ENCODE results near the gene BMERB1. TPM values are rescaled to one million over a fixed set of nuclear protein-coding genes. Genes with fewer than 3 reads are reported as not detected.
"Not testable (repeated sequence)": the region's sequence is repeated elsewhere in the genome, so short reads cannot be mapped to it uniquely, and the experiment has no call there.

BMERB1 gene
- total RNA-seq, 1 donor from 2014 or later = 45.4 TPM

GRCh38 chr16:15566095-15566494 is 131.7 kb downstream of the BMERB1 start:
- TF ChIP-seq, protein P1, sequence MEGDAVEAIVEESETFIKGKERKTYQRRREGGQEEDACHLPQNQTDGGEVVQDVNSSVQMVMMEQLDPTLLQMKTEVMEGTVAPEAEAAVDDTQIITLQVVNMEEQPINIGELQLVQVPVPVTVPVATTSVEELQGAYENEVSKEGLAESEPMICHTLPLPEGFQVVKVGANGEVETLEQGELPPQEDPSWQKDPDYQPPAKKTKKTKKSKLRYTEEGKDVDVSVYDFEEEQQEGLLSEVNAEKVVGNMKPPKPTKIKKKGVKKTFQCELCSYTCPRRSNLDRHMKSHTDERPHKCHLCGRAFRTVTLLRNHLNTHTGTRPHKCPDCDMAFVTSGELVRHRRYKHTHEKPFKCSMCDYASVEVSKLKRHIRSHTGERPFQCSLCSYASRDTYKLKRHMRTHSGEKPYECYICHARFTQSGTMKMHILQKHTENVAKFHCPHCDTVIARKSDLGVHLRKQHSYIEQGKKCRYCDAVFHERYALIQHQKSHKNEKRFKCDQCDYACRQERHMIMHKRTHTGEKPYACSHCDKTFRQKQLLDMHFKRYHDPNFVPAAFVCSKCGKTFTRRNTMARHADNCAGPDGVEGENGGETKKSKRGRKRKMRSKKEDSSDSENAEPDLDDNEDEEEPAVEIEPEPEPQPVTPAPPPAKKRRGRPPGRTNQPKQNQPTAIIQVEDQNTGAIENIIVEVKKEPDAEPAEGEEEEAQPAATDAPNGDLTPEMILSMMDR (IDR thresholded peaks at IDR 0.05) = no peak
- H3K36me3 ChIP-seq = peaks cover 7 to 25% of the 10 kb centered on the region in 2 donors

DNA sequence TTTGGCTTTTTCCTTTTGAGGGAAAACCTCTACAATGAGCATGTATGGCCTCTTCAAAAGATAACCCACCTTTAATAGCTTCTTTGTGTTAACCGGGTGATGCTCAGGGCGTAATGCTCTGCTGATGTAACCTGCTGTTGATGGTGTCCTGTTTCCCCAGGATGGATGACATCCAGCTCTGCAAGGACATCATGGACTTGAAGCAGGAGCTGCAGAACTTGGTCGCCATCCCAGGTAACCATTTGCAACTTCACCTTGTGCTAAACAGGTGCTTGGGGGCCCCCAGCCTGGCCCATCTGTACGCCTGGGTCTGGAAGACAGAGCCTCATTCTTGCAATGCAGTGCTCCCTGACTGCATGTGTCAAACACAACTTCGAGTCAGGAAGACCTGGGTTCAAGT is 133.4 kb downstream of the BMERB1 start:
- Histone ChIP-seq H3K27me3 (no peaks in the 10 kb centered on the region), H3K4me3 (no peak overlapping the region), H3K9me3 (no peaks in the 10 kb centered on the region), H3K4me1 (no peaks in the 10 kb centered on the region), H3K36me3 (peaks cover 7 to 25% of the 10 kb centered on the region in 2 donors), H3K27ac (no peak overlapping the region)
- intact Hi-C loops (cut with DNase I) = no loop called here
- DNase-seq (ENCODE audit: low spot score in 2 of 2) = no peak
- TF ChIP-seq, protein P1 (IDR thresholded peaks at IDR 0.05) = no peak

More at GRCh38 chr16:15566095-15566494, 131.7 kb downstream of the BMERB1 start:
- Histone ChIP-seq H3K9me3 (no peaks in the 10 kb centered on the region), H3K4me1 (no peaks in the 10 kb centered on the region), H3K27ac (no peak overlapping the region), H3K27me3 (no peaks in the 10 kb centered on the region), H3K4me3 (no peak overlapping the region)
- no peak for DNase-seq (ENCODE audit: low spot score in 2 of 2)
- intact Hi-C loops (cut with DNase I) = no loop called here

DNA sequence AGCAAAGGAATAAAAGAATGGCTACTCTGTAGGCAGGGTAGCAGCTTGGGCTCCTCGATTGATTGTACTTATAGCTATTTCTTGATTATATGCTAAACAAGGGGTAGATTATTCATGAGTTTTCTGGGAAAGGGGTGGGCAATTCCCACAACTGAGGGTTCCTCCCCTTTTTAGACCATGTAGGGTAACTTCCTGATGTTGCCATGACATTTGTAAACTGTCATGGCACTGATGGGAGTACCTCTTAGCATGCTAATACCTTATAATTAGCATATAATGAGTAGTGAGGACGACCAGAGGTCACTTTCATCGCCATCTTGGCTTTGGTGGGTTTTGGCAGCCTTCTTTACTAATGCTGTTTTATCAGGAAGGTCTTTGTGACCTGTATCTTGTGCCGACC is 136.3 kb downstream of the BMERB1 start:
- H3K27me3 ChIP-seq; H3K9me3 ChIP-seq; DNase-seq (ENCODE audit: low spot score in 2 of 2); H3K4me3 ChIP-seq; intact Hi-C loops (cut with DNase I); H3K27ac ChIP-seq; H3K4me1 ChIP-seq: not testable (repeated sequence)
- H3K36me3 ChIP-seq = peaks cover 7 to 25% of the 10 kb centered on the region in 2 donors

- no peaks in the 10 kb centered on the region for H3K9me3 ChIP-seq
- H3K4me3 ChIP-seq = no peak overlapping the region
- H3K36me3 ChIP-seq = peaks cover 7 to 25% of the 10 kb centered on the region in 2 donors
- intact Hi-C loops (cut with DNase I) = no loop called here
- DNase-seq (ENCODE audit: low spot score in 2 of 2) = no peak
- H3K27ac ChIP-seq = no peak overlapping the region
- TF ChIP-seq, protein P1 (IDR thresholded peaks at IDR 0.05) = no peak
- H3K27me3 ChIP-seq = no peaks in the 10 kb centered on the region
- no peaks in the 10 kb centered on the region for H3K4me1 ChIP-seq
Measured at GRCh38 chr16:15571557-15571956, 137.2 kb downstream of the BMERB1 start.

DNA sequence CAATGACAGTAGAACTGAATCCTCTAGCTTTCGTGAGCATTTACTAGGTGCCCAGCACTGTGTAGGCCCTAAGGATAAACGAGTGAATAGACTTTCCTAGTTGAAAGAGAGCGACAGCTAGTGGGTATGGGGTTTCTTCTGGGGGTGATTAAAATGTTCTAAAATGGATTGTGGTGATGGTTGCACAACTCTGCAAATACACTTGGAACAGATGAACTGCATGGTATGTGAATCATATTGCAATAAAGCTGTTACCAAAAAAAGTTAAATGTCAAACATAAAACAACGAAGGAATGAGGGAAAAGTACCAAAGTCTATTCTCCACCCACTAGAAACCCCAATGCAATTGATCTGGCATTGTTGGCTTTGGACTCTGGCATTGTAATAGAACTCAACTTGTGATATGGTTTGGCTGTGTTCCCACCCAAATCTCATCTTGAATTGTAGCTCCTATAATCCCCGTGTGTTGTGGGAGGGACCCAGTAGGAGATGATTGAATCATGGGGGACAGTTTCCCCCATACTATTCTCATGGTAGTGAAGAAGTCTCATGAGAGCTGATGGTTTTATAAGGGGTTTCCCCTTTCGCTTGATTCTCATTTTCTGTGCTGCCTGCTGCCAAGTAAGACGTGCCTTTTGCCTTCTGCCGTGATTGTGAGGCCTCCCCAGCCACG is 138.1 kb downstream of the BMERB1 start:
- no peak for DNase-seq (ENCODE audit: low spot score in 2 of 2)
- no peaks in the 10 kb centered on the region for H3K27me3 ChIP-seq
- H3K9me3 ChIP-seq = no peaks in the 10 kb centered on the region
- H3K36me3 ChIP-seq = peaks cover 7 to 25% of the 10 kb centered on the region in 2 donors
- TF ChIP-seq, protein P1 (IDR thresholded peaks at IDR 0.05) = no peak
- H3K27ac ChIP-seq = no peak overlapping the region
- H3K4me3 ChIP-seq = no peak overlapping the region
- H3K4me1 ChIP-seq = no peaks in the 10 kb centered on the region
- intact Hi-C loops (cut with DNase I) = no loop called here

GRCh38 chr16:15573274-15573895 is 139.0 kb downstream of the BMERB1 start:
- Histone ChIP-seq H3K27ac (no peak overlapping the region), H3K36me3 (peaks cover 3 to 18% of the 10 kb centered on the region in 2 donors), H3K4me1 (no peaks in the 10 kb centered on the region), H3K4me3 (no peak overlapping the region), H3K27me3 (no peaks in the 10 kb centered on the region), H3K9me3 (no peaks in the 10 kb centered on the region)
- TF ChIP-seq, protein P1 (IDR thresholded peaks at IDR 0.05) = no peak
- intact Hi-C loops (cut with DNase I) = no loop called here
- DNase-seq (ENCODE audit: low spot score in 2 of 2) = no peak

DNA sequence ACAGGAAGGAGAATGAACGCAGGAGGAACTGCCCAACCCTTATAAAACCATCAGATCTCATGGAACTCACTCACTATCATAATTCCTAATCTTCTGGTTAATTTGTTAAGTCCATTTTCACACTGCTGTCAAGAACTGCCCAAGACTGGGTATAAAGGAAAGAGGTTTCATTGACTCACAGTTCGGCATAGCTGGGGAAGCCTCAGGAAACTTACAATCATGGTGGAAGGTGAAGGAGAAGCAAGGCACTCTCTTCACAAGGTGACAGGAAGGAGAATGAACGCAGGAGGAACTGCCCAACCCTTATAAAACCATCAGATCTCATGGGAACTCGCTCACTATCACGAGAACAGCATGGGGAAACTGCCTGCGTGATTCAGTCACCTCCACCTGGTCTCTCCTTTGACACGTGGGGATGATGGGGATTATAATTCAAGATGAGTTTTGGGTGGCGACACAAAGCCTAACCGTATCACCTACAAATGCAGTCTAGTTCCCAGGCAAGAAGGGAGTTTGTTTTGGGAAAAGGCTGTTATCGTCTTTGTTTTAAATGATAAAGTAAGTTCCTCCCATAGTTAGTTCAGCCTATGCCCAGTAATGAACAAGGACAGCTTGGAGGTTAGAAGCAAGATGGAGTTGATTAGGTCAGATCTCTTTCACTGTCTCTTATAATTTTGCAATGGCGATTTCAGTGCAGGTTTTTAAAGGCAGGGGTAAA is 139.7 kb downstream of the BMERB1 start:
- DNase-seq (ENCODE audit: low spot score in 2 of 2); H3K27ac ChIP-seq; H3K4me1 ChIP-seq; H3K4me3 ChIP-seq; intact Hi-C loops (cut with DNase I); H3K9me3 ChIP-seq; H3K27me3 ChIP-seq: not testable (repeated sequence)
- peaks cover 3 to 12% of the 10 kb centered on the region in 2 donors for H3K36me3 ChIP-seq
